ENCODE results near the gene SPDYE1. TPM values are rescaled to one million over a fixed set of nuclear protein-coding genes. Genes with fewer than 3 reads are reported as not detected.
"Not testable (repeated sequence)": the region's sequence is repeated elsewhere in the genome, so short reads cannot be mapped to it uniquely, and the experiment has no call there.

SPDYE1 gene
- total RNA-seq, 2 experiments from 2014 or later: not detected

- DNase-seq; H3K36me3 Mint-ChIP-seq (ENCODE audit: low read depth); CTCF ChIA-PET; H3K4me1 Mint-ChIP-seq (ENCODE audit: low read depth); intact Hi-C loops (cut with micrococcal nuclease); H3K27me3 Mint-ChIP-seq (ENCODE audit: low read depth); H3K27ac Mint-ChIP-seq; H3K4me3 Mint-ChIP-seq; H3K9me3 Mint-ChIP-seq: not testable (repeated sequence)
Measured at GRCh38 chr7:44038553-44038952, 40.9 kb downstream of the SPDYE1 start.

GRCh38 chr7:44038961-44039558, 41.4 kb downstream of the SPDYE1 start:
- CTCF ChIA-PET; intact Hi-C loops (cut with micrococcal nuclease); H3K9me3 Mint-ChIP-seq; H3K27me3 Mint-ChIP-seq (ENCODE audit: low read depth); H3K36me3 Mint-ChIP-seq (ENCODE audit: low read depth): not testable (repeated sequence)
- H3K4me3 Mint-ChIP-seq: peak overlapping the region; percentile 62
- H3K27ac Mint-ChIP-seq: peak overlapping the region; percentile 42
- H3K4me1 Mint-ChIP-seq (ENCODE audit: low read depth): peaks cover 14% of the 10 kb centered on the region
- peak; percentile 88 for DNase-seq

GRCh38 chr7:44039800-44040492, 42.2 kb downstream of the SPDYE1 start:
- DNase-seq; H3K9me3 Mint-ChIP-seq; H3K27me3 Mint-ChIP-seq (ENCODE audit: low read depth); intact Hi-C loops (cut with micrococcal nuclease); CTCF ChIA-PET; H3K36me3 Mint-ChIP-seq (ENCODE audit: low read depth): not testable (repeated sequence)
- Mint-ChIP-seq H3K4me3 (peak overlapping the region; percentile 81), H3K4me1 (ENCODE audit: low read depth) (peaks cover 14% of the 10 kb centered on the region), H3K27ac (peak overlapping the region; percentile 69)

- peak overlapping the region; percentile 90 for H3K27ac Mint-ChIP-seq
- H3K9me3 Mint-ChIP-seq; H3K27me3 Mint-ChIP-seq (ENCODE audit: low read depth); CTCF ChIA-PET; H3K36me3 Mint-ChIP-seq (ENCODE audit: low read depth); intact Hi-C loops (cut with micrococcal nuclease): not testable (repeated sequence)
- H3K4me1 Mint-ChIP-seq (ENCODE audit: low read depth): peaks cover 15% of the 10 kb centered on the region
- H3K4me3 Mint-ChIP-seq: peak overlapping the region; percentile 81
- peak; percentile 65 for DNase-seq
Measured at GRCh38 chr7:44040493-44040891, 42.8 kb downstream of the SPDYE1 start.

GRCh38 chr7:44042221-44042620, 44.5 kb downstream of the SPDYE1 start:
- H3K4me3 Mint-ChIP-seq: no peak overlapping the region
- H3K27me3 Mint-ChIP-seq (ENCODE audit: low read depth): no peaks in the 10 kb centered on the region
- peaks cover 17% of the 10 kb centered on the region for H3K36me3 Mint-ChIP-seq (ENCODE audit: low read depth)
- DNase-seq: no peak
- no peak overlapping the region for H3K27ac Mint-ChIP-seq
- CTCF ChIA-PET: no interaction called here
- no peaks in the 10 kb centered on the region for H3K9me3 Mint-ChIP-seq
- peaks cover 32% of the 10 kb centered on the region for H3K4me1 Mint-ChIP-seq (ENCODE audit: low read depth)
- intact Hi-C loops (cut with micrococcal nuclease): no loop called here

- no peak for DNase-seq
- CTCF ChIA-PET: interaction anchor here (1.4 to 1.7 kb wide), 2 partner anchors 10 to 24 kb away, joined by 4 to 9 read pairs; no protein-coding TSS in a partner anchor
- H3K4me3 Mint-ChIP-seq: peak overlapping the region; percentile 79
- H3K4me1 Mint-ChIP-seq (ENCODE audit: low read depth): peaks cover 44% of the 10 kb centered on the region
- intact Hi-C loops (cut with micrococcal nuclease): loop anchor here (1.0 to 2.0 kb wide), 3 partner anchors 25 to 79 kb away; partner anchors contain the start of gene POLD2
- peaks cover 20% of the 10 kb centered on the region for H3K36me3 Mint-ChIP-seq (ENCODE audit: low read depth)
- H3K9me3 Mint-ChIP-seq: no peaks in the 10 kb centered on the region
- H3K27me3 Mint-ChIP-seq (ENCODE audit: low read depth): no peaks in the 10 kb centered on the region
- H3K27ac Mint-ChIP-seq: peak overlapping the region; percentile 84
Measured at GRCh38 chr7:44043902-44044301, 46.2 kb downstream of the SPDYE1 start.

GRCh38 chr7:44044315-44045225, 46.9 kb downstream of the SPDYE1 start, which contains the start of gene DBNL:
DBNL (plus strand) TSS chr7:44044702; CDS start chr7:44044738, 36 bp downstream.
- peak within 1 kb of the TSS; percentile 89 for H3K27ac Mint-ChIP-seq
- intact Hi-C loops (cut with micrococcal nuclease): loop anchor here (1.0 to 2.0 kb wide), 3 partner anchors 25 to 78 kb away; partner anchors contain the start of gene POLD2
- H3K4me3 Mint-ChIP-seq: peak within 1 kb of the TSS; percentile 79
- peaks cover 20% of the 10 kb centered on the region for H3K36me3 Mint-ChIP-seq (ENCODE audit: low read depth)
- H3K9me3 Mint-ChIP-seq: no peaks in the 10 kb centered on the region
- H3K4me1 Mint-ChIP-seq (ENCODE audit: low read depth): peaks cover 48% of the 10 kb centered on the region
- DNase-seq: peak; percentile 95
- H3K27me3 Mint-ChIP-seq (ENCODE audit: low read depth): no peaks in the 10 kb centered on the region
- CTCF ChIA-PET: interaction anchor here (1.4 to 1.7 kb wide), 2 partner anchors 9 to 25 kb away, joined by 4 to 9 read pairs; no protein-coding TSS in a partner anchor

GRCh38 chr7:44045226-44046014, 47.7 kb downstream of the SPDYE1 start:
- Mint-ChIP-seq H3K27ac (peak overlapping the region; percentile 89), H3K4me1 (ENCODE audit: low read depth) (peaks cover 56% of the 10 kb centered on the region), H3K4me3 (peak overlapping the region; percentile 79), H3K9me3 (no peaks in the 10 kb centered on the region), H3K27me3 (ENCODE audit: low read depth) (no peaks in the 10 kb centered on the region), H3K36me3 (ENCODE audit: low read depth) (peaks cover 21% of the 10 kb centered on the region)
- no peak for DNase-seq
- intact Hi-C loops (cut with micrococcal nuclease): loop anchor here (2.0 kb wide), 1 partner anchor 77 kb away; the partner anchor contains the start of gene POLD2
- CTCF ChIA-PET: interaction anchor here (1.4 kb wide), 1 partner anchor 8 kb away, joined by 4 read pairs; no protein-coding TSS in a partner anchor

GRCh38 chr7:44046321-44047061, 48.8 kb downstream of the SPDYE1 start:
- CTCF ChIA-PET: interaction anchor here (1.7 to 1.9 kb wide), 2 partner anchors 18 to 35 kb away, joined by 4 to 5 read pairs; no protein-coding TSS in a partner anchor
- peak; percentile 67 for DNase-seq
- H3K4me3 Mint-ChIP-seq: peak overlapping the region; percentile 79
- peak overlapping the region; percentile 89 for H3K27ac Mint-ChIP-seq
- intact Hi-C loops (cut with micrococcal nuclease): no loop called here
- H3K4me1 Mint-ChIP-seq (ENCODE audit: low read depth): peaks cover 65% of the 10 kb centered on the region
- H3K9me3 Mint-ChIP-seq: no peaks in the 10 kb centered on the region
- H3K27me3 Mint-ChIP-seq (ENCODE audit: low read depth): no peaks in the 10 kb centered on the region
- H3K36me3 Mint-ChIP-seq (ENCODE audit: low read depth): peaks cover 29% of the 10 kb centered on the region

GRCh38 chr7:44048031-44048795, 50.5 kb downstream of the SPDYE1 start:
- Mint-ChIP-seq H3K4me1 (ENCODE audit: low read depth) (peaks cover 77% of the 10 kb centered on the region), H3K4me3 (no peak overlapping the region), H3K27me3 (ENCODE audit: low read depth) (no peaks in the 10 kb centered on the region), H3K36me3 (ENCODE audit: low read depth) (peaks cover 42% of the 10 kb centered on the region), H3K27ac (peak overlapping the region; percentile 47), H3K9me3 (no peaks in the 10 kb centered on the region)
- intact Hi-C loops (cut with micrococcal nuclease): no loop called here
- CTCF ChIA-PET: interaction anchor here (0.6 to 1.9 kb wide), 3 partner anchors 17 to 76 kb away, joined by 3 to 5 read pairs (median 4); no protein-coding TSS in a partner anchor
- DNase-seq: no peak

Data from activated naive CD4-positive, alpha-beta T cell treated with anti-CD3 and anti-CD28 coated beads for 36 hours (primary cell).